Panc1 (cell line): ENCODE results near the gene GPR180.

Source experiments
- POLR2AphosphoS5 ChIP-seq: IDR thresholded peaks from 2 replicates; pipeline ENCODE4 v1.6.1; 2012; ENCODE audit warnings: mild to moderate bottlenecking, low read depth, low read length, moderate library complexity
- SIN3A ChIP-seq: IDR thresholded peaks from 2 replicates; pipeline ENCODE4 v1.6.1; 2012; ENCODE audit warnings: low read depth, mild to moderate bottlenecking, low read length, moderate library complexity, borderline replicate concordance; ENCODE audit not compliant: insufficient read depth
- TCF7L2 ChIP-seq: IDR thresholded peaks from 2 replicates; pipeline ENCODE4 v1.6.1; 2011; ENCODE audit warnings: mild to moderate bottlenecking, low read depth, low read length, inconsistent platforms
- TF ChIP-seq, protein P1 (sequence below): fragments of 450-650 bp; IDR thresholded peaks from 2 replicates; pipeline ENCODE4 v1.5.1; 2017; ENCODE audit warnings: mild to moderate bottlenecking
- TF ChIP-seq, protein P2 (sequence below), 2 experiments: IDR thresholded peaks; 2 replicates each; pipeline ENCODE4 v1.6.1; 2011 to 2012; ENCODE audit warnings: low read depth in 2 of 2, control low read depth in 1 of 2, low read length in 1 of 2, mild to moderate bottlenecking in 1 of 2, moderate library complexity in 1 of 2; ENCODE audit not compliant: insufficient read depth in 1 of 2

DNA sequence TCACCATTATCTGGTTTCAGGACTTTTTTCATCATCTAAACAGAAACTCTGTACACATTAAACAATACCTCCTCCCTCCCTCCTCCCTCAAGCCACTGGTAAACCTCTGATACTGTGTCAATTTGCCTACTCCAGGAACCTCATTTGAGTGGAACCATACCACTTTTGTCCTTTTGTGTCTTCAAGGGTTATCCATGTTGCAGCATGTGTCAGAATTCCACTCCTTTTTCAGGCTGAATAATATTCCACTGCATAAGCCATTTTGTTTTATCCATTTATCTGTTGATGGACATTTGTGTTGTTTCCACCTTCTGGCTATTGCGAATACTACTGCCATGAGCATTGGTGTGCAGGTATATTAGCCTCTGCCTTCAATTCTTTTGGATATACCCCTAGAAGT is 33.2 kb upstream of the GPR180 start:
- TF ChIP-seq, protein P1, sequence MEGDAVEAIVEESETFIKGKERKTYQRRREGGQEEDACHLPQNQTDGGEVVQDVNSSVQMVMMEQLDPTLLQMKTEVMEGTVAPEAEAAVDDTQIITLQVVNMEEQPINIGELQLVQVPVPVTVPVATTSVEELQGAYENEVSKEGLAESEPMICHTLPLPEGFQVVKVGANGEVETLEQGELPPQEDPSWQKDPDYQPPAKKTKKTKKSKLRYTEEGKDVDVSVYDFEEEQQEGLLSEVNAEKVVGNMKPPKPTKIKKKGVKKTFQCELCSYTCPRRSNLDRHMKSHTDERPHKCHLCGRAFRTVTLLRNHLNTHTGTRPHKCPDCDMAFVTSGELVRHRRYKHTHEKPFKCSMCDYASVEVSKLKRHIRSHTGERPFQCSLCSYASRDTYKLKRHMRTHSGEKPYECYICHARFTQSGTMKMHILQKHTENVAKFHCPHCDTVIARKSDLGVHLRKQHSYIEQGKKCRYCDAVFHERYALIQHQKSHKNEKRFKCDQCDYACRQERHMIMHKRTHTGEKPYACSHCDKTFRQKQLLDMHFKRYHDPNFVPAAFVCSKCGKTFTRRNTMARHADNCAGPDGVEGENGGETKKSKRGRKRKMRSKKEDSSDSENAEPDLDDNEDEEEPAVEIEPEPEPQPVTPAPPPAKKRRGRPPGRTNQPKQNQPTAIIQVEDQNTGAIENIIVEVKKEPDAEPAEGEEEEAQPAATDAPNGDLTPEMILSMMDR = no peak
- TF ChIP-seq POLR2AphosphoS5 (no peak), SIN3A (no peak), TCF7L2 (no peak)
- TF ChIP-seq, protein P2, sequence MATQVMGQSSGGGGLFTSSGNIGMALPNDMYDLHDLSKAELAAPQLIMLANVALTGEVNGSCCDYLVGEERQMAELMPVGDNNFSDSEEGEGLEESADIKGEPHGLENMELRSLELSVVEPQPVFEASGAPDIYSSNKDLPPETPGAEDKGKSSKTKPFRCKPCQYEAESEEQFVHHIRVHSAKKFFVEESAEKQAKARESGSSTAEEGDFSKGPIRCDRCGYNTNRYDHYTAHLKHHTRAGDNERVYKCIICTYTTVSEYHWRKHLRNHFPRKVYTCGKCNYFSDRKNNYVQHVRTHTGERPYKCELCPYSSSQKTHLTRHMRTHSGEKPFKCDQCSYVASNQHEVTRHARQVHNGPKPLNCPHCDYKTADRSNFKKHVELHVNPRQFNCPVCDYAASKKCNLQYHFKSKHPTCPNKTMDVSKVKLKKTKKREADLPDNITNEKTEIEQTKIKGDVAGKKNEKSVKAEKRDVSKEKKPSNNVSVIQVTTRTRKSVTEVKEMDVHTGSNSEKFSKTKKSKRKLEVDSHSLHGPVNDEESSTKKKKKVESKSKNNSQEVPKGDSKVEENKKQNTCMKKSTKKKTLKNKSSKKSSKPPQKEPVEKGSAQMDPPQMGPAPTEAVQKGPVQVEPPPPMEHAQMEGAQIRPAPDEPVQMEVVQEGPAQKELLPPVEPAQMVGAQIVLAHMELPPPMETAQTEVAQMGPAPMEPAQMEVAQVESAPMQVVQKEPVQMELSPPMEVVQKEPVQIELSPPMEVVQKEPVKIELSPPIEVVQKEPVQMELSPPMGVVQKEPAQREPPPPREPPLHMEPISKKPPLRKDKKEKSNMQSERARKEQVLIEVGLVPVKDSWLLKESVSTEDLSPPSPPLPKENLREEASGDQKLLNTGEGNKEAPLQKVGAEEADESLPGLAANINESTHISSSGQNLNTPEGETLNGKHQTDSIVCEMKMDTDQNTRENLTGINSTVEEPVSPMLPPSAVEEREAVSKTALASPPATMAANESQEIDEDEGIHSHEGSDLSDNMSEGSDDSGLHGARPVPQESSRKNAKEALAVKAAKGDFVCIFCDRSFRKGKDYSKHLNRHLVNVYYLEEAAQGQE (IDR thresholded peaks at IDR 0.05; ENCODE audit: insufficient read depth in 1 of 2, low read depth in 2 of 2, low read length in 1 of 2) = no peak
